Hepatic stellate cell (primary cell): ENCODE results near the gene MYCL.

Experiments used
- DNase-seq: peaks from one replicate; pipeline ENCODE4 v3.0.0; 2011; ENCODE audit warnings: low spot score

The MYCL gene

DNA sequence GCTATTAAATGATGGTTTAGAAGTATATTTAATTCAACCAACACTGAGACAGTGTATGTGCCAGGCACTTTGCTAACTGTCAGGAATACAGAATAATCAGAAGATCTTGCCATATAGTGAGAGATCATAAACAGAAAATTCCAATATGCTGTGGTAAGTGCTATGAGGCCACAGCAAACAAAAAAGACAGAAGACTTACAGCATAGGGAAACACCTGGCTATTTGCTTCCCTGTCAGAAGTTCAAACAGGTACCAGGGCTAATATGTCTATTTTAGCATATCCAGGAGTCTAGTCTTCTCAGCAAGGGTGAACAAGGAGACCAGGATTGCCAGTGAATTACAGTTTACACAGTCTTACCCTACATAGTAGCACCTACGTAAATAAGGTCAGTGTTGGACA lies 48.8 kb downstream of the MYCL start:
- no peak for DNase-seq

- no peak for DNase-seq
Observed at GRCh38 chr1:39852214-39852791, 49.4 kb downstream of the MYCL start.

DNA sequence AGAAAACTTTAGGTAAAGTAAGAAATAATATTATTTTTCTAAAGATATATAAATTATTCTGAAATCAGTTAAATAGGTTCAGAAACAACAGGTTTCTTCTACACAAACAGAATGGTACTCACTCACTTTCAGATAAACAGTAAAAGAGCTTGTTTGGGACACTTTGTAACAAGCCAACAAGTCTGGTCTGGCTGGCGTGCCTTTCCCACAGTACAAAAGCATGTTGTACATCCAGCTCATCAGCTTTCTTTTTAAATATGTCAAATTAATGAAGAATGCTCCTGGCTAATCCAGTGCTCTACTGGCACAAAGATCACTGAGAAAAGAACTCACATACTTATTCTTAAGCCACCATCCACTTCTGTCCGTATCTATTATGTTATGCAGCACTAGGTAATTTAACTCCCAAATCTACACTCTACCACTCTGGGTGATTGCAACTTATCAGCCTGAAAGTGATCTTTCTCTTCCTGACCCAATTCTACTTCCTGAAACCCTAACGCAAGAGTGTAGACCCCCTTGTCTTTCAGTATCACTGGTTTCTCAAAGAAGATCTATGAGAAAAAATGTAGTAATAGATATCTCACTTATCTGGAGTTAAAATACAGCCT lies 51.0 kb downstream of the MYCL start:
- no peak for DNase-seq

- DNase-seq, result no peak
Observed at GRCh38 chr1:39849203-39849602, 52.5 kb downstream of the MYCL start.

- DNase-seq, result no peak
Observed at GRCh38 chr1:39847940-39848339, 53.8 kb downstream of the MYCL start.

GRCh38 chr1:39846796-39847195 lies 54.9 kb downstream of the MYCL start:
- no peak for DNase-seq

DNA sequence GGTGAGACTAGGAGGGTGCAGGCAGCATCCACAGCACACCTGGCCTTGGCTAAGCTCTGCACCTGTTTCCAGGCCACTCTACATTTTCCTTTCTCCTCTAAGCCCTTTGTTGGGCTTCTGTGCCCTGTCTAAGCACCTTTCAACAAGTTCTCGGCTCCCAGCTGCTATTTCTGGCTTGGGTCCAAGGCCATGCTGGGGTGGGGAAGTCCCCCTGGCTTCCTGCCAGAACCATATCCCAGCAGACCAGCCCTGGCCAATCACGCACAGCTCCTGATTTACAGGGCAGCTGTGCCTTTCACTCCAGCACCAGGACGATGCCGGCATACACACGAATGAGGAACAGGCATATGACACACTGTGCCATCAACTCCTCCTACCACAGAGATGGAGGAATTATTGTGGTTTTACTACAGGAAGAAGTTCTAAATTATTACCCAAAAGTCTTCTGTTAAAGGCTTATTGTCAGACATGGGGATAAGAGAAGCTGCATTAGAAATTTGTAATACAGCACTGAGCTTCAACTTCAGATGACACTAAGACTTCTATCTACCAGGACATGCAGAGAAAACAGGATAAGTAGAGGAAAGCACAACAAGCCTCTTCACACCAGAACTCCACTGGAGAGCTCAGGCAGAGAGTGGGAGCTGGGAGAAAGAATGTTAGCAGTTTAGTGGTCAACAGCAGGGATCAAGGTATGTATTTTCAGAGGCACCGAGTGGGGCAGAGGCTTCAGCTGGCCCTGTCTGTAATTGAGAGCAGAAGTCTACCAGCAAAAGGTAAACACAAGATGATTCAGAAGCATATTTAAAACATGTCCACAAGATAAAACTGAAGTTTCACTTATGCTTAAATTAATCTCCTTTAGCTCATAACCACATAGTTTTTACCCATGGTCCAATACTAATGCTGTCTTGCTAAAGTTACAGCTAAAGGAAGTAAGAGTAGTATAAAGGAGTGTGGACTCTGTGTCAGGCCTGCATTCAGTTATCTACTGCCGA lies 55.8 kb downstream of the MYCL start:
- peak; percentile 51 for DNase-seq
